ENCODE data around the gene GTF3A.
A peak's percentile ranks its signal among the peaks of the same experiment; 100 is the strongest.

The GTF3A gene

GRCh38 chr13:27449936-27450828 lies 25.8 kb downstream of the GTF3A start, which contains the start of gene MTIF3:
TSS of gene MTIF3 (minus strand) at chr13:27450564. CDS start at chr13:27440448, 10,116 bp downstream.
- peak; percentile 95 for DNase-seq

GRCh38 chr13:27450921-27451471 lies 26.6 kb downstream of the GTF3A start:
- no peak for DNase-seq

GRCh38 chr13:27455331-27455855 lies 31.0 kb downstream of the GTF3A start:
- DNase-seq = no peak

DNA sequence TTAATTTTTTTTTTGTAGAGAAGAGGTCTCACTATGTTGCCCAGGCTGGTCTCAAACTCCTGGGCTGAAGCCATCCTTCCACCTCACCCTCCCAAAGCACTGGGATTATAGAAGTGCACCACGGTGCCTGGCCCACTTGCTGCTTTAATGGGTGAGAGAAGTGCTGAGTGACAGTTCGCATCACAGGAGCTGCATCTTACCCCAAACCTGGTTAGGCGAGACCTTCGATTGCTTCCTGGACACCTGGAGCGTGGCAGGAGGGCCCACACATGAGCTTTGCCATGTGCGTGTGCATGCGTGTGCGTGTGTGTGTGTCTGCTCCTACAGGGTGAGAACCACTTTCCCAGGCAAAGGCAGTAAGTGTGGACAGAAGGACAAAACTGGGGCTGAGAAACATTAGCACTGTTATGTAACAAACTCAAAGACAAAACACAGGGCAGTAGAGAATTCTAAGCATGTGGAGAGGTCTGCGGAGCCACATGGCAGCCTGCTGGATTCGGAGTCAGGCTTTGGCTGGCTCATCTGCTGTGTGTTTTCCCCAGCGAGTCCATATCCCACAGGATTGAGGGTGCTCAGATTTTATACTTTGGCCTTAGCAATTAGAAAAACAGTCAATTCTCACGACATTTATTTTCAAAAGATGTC lies 37.6 kb downstream of the GTF3A start:
- DNase-seq = no peak

- no peak for DNase-seq
These were observed 39.1 kb downstream of the GTF3A start for GRCh38 chr13:27463500-27463899.

GRCh38 chr13:27465611-27466010 lies 41.2 kb downstream of the GTF3A start:
- DNase-seq = no peak

GRCh38 chr13:27466513-27466912 lies 42.1 kb downstream of the GTF3A start:
- DNase-seq = no peak

GRCh38 chr13:27470075-27470820 lies 45.8 kb downstream of the GTF3A start:
- no peak for DNase-seq

- DNase-seq = no peak
These were observed 48.0 kb downstream of the GTF3A start for GRCh38 chr13:27472441-27472840.

DNA sequence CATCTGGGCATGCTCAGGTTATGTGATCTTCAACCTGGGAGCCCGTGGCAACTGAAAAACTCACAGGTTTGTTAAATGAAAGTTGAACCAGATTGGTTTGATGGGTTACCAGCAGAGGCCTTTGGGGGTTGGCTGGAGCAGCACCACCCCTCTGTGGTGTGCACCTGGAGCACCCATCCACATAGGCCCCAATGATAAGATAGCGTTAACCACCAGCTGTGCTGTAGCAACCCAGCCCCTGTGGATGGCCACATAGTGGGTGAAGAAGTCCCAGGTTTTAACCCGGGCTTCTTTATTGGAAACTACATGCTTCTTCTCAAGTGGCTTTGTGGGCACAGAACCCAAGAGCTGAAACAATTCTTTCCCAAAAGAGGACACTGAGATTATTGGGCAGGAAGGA lies 48.5 kb downstream of the GTF3A start:
- DNase-seq = no peak

- DNase-seq = no peak
These were observed 50.4 kb downstream of the GTF3A start for GRCh38 chr13:27474751-27475268.

DNA sequence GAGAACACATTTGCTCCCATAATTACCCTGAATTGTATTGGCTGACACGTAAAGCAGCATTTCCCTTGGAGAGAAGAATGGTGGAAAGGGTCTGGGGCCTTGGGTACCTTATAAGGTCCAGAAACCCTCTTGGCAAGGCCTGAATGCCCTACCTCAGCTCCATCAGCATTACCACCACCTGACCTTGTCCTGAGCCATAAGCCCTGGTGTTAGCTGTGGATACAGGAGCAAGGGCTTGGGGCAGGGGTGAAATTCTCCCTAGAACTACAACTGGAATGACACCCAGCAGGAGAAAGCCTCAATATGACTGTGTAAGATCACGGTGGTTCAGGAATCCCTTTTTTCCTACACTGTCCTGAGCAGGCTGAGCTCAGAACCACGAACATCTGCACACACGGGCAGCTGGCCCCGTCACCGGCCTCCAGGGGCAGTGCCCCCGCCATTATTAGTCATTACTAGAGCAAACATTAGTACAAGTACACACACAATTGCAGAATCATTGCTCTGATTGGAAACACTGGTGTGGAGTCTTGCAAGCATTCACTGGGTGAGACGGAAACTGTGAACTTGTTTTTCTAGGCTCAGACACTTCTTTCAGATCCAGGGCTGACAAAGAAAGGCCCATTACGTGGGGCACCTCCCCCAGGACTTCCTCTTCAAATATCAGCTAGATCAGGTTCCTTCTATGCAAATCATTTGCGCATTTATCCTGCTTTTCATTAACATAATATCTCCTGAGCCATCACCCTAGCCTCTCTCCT lies 52.7 kb downstream of the GTF3A start:
- peak; percentile 57 for DNase-seq

- DNase-seq = no peak
These were observed 57.3 kb downstream of the GTF3A start for GRCh38 chr13:27481766-27482165.

DNA sequence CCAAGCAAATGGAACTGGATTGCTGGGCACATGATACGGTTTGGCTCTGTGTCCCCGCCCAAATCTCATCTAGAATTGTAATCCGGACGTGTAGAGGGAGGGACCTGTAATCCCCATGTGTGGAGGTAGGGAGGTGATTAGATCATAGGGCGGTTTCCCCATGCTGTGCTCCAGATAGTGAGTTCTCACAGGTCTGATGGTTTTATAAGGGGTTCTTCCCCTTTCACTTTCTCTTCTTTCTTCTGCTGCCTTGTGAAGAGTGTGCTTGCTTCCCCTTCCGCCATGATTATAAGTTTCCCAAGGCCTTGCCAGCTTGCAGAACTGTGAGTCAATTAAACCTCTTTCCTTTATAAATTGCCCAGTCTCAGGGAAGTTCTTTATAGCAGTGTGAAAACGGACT lies 58.6 kb downstream of the GTF3A start:
- DNase-seq = no peak

- DNase-seq = no peak
These were observed 59.0 kb downstream of the GTF3A start for GRCh38 chr13:27483421-27483820.

Data from DMS153 (cell line).